Right atrium auricular region (tissue), 2 donors: ENCODE measurements around the gene RYR3. TPM values are rescaled to one million over a fixed set of nuclear protein-coding genes. Genes with fewer than 3 reads are reported as not detected.

Source experiments
- DNase-seq: peaks from one replicate; pipeline ENCODE4 v3.0.0-alpha.2; 2019; ENCODE audit warnings: low spot score
- H3K27ac ChIP-seq, 2 donors: fragments of 200-600 bp; sonication (generic); 1 replicate in 1 of 2; 2 replicates in 1 of 2; pipeline ENCODE4 v1.5.1; 2016 to 2019
- H3K27me3 ChIP-seq, 2 donors: fragments of 200-600 bp; sonication (generic); one replicate each; pipeline versions ENCODE4 v1.5.1 to v1.6.0; 2017 to 2019
- H3K36me3 ChIP-seq: fragments of 200-600 bp; sonication (generic); one replicate; pipeline ENCODE4 v1.5.1; 2016
- H3K4me1 ChIP-seq, 2 donors: fragments of 200-600 bp; sonication (generic); one replicate each; pipeline versions ENCODE4 v1.5.1 to v1.6.0; 2017 to 2019
- H3K4me3 ChIP-seq, 2 donors: fragments of 200-600 bp; sonication (generic); 1 replicate in 1 of 2; 2 replicates in 1 of 2; pipeline ENCODE4 v1.5.1; 2017 to 2019; ENCODE audit warnings: mild to moderate bottlenecking in 1 of 2, moderate library complexity in 1 of 2
- H3K9me3 ChIP-seq, 2 donors: fragments of 200-600 bp; sonication (generic); one replicate each; pipeline ENCODE4 v1.5.1; 2019
- CTCF ChIP-seq, 2 donors: fragments of 200-600 bp; sonication (generic); IDR thresholded peaks; one replicate each; pipeline ENCODE4 v1.5.1; 2019; ENCODE audit warnings: antibody characterized with exemption in 2 of 2
- total RNA-seq, 2 donors: library from RNA; depleted of rRNA; stranded (reverse); fragments of >200 nt; gene quantifications; one replicate each; pipeline ENCODE4 v1.1.0, GENCODE V29; 2016

Gene RYR3
- total RNA-seq, 2 donors from 2014 or later, result 0.08 to 0.11 TPM

GRCh38 chr15:33908406-33908805 is 597.6 kb downstream of the RYR3 start:
- H3K9me3 ChIP-seq, result no peaks in the 10 kb centered on the region
- no peak for DNase-seq
- no peaks in the 10 kb centered on the region for H3K36me3 ChIP-seq
- no peaks in the 10 kb centered on the region for H3K27me3 ChIP-seq
- no peak overlapping the region for H3K27ac ChIP-seq
- H3K4me1 ChIP-seq, result no peaks in the 10 kb centered on the region
- H3K4me3 ChIP-seq, result no peak overlapping the region
- TF ChIP-seq CTCF (IDR thresholded peaks at IDR 0.05), result no peak

DNA sequence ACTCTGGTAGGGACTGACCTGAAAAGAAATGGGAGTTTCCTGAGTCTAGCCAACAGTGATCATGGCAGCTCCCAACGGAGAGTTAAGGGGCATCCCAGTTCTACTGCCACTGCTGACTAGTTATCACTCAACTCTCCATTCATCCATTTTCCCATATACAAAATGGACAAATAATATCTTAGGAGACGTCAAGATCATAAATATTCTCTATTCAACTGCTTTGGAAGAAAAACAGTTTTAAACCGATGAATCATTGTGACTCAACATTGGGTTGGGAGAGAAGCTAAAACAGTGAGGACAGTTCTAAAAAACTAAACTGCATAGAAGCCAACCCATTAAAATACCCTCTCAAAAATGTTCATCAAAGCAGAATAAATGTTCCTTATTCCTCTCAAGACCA is 600.0 kb downstream of the RYR3 start:
- H3K27me3 ChIP-seq, result no peaks in the 10 kb centered on the region
- no peak overlapping the region for H3K27ac ChIP-seq
- DNase-seq, result no peak
- H3K4me1 ChIP-seq, result no peaks in the 10 kb centered on the region
- no peaks in the 10 kb centered on the region for H3K36me3 ChIP-seq
- no peak overlapping the region for H3K4me3 ChIP-seq
- no peak for TF ChIP-seq CTCF (IDR thresholded peaks at IDR 0.05)
- no peaks in the 10 kb centered on the region for H3K9me3 ChIP-seq

DNA sequence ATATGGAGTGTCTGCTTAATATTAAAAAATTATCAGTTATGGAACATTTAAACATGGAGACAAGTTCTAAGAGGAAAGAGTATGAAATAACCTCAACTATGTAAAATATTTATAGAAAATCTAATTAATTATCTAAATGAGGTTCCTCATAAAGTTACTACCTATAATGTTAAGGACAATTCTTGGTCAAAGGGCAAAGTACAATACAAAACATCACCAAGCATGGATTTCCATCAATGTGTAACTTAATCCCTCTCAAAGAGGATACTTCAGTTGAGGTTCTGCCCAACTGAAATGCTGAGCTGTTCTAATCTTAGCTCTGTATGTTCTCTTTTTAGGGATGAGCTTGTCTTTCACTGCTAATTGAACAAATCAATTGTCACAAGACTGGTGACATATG is 601.6 kb downstream of the RYR3 start:
- Histone ChIP-seq H3K36me3 (no peaks in the 10 kb centered on the region), H3K9me3 (no peaks in the 10 kb centered on the region), H3K27ac (no peak overlapping the region), H3K27me3 (no peaks in the 10 kb centered on the region), H3K4me3 (no peak overlapping the region), H3K4me1 (no peaks in the 10 kb centered on the region)
- no peak for DNase-seq
- no peak for TF ChIP-seq CTCF (IDR thresholded peaks at IDR 0.05)

GRCh38 chr15:33913459-33913858 is 602.7 kb downstream of the RYR3 start:
- no peaks in the 10 kb centered on the region for H3K36me3 ChIP-seq
- no peaks in the 10 kb centered on the region for H3K9me3 ChIP-seq
- TF ChIP-seq CTCF (IDR thresholded peaks at IDR 0.05), result no peak
- H3K4me3 ChIP-seq, result no peak overlapping the region
- no peak overlapping the region for H3K27ac ChIP-seq
- no peak for DNase-seq
- H3K4me1 ChIP-seq, result no peaks in the 10 kb centered on the region
- H3K27me3 ChIP-seq, result no peaks in the 10 kb centered on the region

Other genes with a start within 250 kb of the RYR3 start
- 1 to 10 TPM; 2.4 to 3.1 TPM for gene FMN1, start 116.3 kb upstream of the RYR3 start, total RNA-seq